ENCODE results near the gene IFNL4.

DNA sequence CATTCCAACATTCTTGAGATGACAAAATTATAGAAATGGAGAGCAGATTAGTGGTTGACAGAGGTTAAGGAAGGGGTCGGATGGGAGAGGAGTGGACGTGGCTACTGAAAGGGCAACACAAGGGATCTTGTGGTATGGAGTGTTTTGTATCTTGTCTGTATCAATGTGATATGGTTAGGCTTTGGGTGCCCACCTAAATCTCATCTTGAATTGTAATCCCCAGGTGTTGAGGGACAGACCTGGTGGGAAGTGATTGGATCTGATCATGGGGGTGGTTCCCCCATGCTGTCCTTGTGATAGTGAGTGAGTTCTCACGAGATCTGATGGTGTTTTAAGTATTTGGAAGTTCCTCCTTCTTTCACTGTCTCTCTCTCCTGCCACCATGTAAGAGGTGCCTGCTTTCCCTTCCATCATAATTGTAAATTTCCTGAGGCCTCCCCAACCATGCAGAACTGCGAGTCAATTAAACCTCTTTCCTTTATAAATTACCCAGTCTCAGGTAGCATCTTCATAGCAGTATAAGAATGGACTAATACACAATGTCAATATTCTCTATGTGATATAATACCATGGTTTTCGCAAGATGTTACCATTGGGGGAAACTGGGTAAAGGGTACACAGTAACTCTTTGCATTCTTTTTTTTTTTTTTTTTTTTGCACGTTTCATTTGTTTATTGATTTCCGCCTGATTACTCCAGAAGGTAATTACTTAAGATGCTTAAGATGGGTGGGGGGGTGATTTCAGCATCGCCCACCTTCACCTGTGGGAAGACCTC is 4.9 kb upstream of the IFNL4 start:
- no peak for TF ChIP-seq POLR2AphosphoS5 (IDR thresholded peaks at IDR 0.05)
- no peak for TF ChIP-seq POLR2A (IDR thresholded peaks at IDR 0.05)
- TF ChIP-seq, protein P1, sequence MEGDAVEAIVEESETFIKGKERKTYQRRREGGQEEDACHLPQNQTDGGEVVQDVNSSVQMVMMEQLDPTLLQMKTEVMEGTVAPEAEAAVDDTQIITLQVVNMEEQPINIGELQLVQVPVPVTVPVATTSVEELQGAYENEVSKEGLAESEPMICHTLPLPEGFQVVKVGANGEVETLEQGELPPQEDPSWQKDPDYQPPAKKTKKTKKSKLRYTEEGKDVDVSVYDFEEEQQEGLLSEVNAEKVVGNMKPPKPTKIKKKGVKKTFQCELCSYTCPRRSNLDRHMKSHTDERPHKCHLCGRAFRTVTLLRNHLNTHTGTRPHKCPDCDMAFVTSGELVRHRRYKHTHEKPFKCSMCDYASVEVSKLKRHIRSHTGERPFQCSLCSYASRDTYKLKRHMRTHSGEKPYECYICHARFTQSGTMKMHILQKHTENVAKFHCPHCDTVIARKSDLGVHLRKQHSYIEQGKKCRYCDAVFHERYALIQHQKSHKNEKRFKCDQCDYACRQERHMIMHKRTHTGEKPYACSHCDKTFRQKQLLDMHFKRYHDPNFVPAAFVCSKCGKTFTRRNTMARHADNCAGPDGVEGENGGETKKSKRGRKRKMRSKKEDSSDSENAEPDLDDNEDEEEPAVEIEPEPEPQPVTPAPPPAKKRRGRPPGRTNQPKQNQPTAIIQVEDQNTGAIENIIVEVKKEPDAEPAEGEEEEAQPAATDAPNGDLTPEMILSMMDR (IDR thresholded peaks at IDR 0.05), result no peak

All from stomach (tissue), 4 donors.